Fibroblast of lung (primary cell): ENCODE results near the gene TRRAP.

ENCODE experiments used
- CTCF ChIP-seq, 2 donors: IDR thresholded peaks in 1 of 2; conservative IDR thresholded peaks in 1 of 2; 1 replicate in 1 of 2; 2 replicates in 1 of 2; pipeline ENCODE4 v1.5.1; 2011 to 2012; ENCODE audit warnings: low read length in 2 of 2, control low read depth in 1 of 2, inconsistent platforms in 1 of 2, low read depth in 1 of 2, mild to moderate bottlenecking in 1 of 2
- EZH2 ChIP-seq: IDR thresholded peaks from 2 replicates; pipeline ENCODE4 v1.5.1; 2012; ENCODE audit warnings: low read length, control low read depth, mild to moderate bottlenecking; ENCODE audit errors: missing control alignments

DNA sequence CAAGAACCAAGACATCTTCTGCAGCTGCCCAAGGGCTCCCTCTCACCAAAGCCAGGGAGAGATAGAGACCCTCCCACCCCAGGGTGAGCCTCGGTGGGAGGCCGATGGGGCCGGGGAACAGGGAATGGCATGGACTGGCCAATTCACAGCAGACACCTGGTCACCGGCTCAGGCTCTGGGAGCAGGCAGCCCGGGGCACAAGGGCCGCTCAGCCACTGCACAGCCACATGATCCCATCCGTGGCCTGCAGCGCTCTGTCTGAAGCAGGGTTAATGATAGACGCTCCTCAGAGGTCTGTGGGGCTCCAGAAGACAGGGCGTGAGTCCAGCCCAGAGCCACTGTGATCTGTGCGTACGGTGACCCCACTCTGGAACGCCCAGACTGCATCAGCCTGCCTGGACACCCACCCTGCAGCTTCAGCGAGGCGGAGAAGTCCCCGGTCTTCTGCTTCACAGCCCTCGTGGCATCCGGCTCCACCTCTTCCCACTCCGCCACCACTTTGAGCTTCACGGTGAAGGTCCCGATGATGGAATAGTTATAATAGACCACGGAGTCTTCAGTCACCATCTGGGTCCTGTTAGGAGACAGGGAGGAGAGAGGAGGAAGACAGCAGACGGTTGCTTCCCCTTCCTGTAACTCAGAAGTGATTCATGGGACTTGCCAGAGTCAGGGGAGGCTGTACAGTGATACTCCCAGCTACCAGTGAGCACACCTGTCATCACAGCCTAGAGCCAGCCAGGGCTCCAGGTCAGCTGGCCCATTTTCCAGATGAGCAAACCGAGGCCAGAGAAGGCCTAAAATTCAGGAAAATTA, 22.5 kb upstream of the TRRAP start:
- TF ChIP-seq EZH2 (no peak), CTCF (conservative IDR thresholded peaks at IDR 0.05 in 1 of 2, IDR thresholded peaks at IDR 0.05 in 1 of 2; ENCODE audit: low read depth in 1 of 2, low read length in 2 of 2) (no peak)
